ENCODE results near the gene CBLIF. TPM values are rescaled to one million over a fixed set of nuclear protein-coding genes. Genes with fewer than 3 reads are reported as not detected.
"Not testable (repeated sequence)": the region's sequence is repeated elsewhere in the genome, so short reads cannot be mapped to it uniquely, and the experiment has no call there.

The CBLIF gene
- total RNA-seq, 1 donor from 2014 or later, result not detected

DNA sequence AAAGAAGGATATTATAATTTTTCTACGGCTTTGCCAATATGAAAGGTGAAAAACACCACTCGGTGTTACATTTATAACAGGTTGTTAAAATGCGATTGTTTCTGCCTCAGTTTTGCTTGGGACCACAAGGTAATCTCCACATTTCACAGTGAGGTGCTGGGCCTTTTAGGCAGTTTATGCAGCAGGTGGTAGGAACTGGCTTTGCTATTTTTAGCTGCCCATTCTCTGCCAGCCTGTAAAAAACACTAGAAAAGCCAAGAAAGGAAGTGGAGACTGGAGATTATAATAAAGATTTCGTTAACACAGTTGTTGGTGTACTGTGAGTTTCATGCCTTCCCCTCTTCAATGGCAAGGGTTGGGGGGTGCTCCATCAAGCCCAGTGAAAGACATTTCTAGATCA is 26.7 kb downstream of the CBLIF start:
- H3K36me3 ChIP-seq (ENCODE audit: control insufficient read depth in 3 of 3, insufficient read depth in 3 of 3, low read length in 3 of 3), result no peaks in the 10 kb centered on the region
- no peak overlapping the region for H3K27ac ChIP-seq (ENCODE audit: low read depth, low read length)
- no peaks in the 10 kb centered on the region for H3K27me3 ChIP-seq (ENCODE audit: control insufficient read depth in 3 of 3, insufficient read depth in 3 of 3, low read length in 3 of 3)
- no peak overlapping the region for H3K9ac ChIP-seq (ENCODE audit: low read depth in 1 of 3, low read length in 3 of 3)
- H3K9me3 ChIP-seq (ENCODE audit: control insufficient read depth in 3 of 3, low read length in 3 of 3), result no peaks in the 10 kb centered on the region
- H3K4me1 ChIP-seq (ENCODE audit: control insufficient read depth in 3 of 3, insufficient read depth in 3 of 3, low read length in 3 of 3), result no peaks in the 10 kb centered on the region
- no peak overlapping the region for H3K4me3 ChIP-seq (ENCODE audit: low read length in 3 of 3)

DNA sequence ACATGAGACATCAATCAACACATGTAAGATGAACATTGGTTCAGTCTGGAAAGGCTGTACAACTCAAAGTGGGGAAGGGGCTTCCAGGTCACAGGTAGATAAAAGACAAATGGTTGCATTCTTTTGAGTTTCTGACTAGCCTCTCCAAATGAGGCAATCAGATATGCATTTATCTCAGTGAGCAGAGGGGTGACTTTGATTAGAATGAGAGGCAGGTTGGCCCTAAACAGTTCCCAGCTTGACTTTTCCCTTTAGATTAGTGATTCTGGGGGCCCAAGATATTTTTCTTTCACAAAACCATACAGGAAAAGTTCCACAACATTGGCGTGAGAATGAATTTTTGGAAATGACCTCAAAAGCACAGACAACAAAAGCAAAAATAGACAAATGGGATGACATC is 28.9 kb downstream of the CBLIF start:
- not testable (repeated sequence) for H3K27me3 ChIP-seq (ENCODE audit: control insufficient read depth in 3 of 3, insufficient read depth in 3 of 3, low read length in 3 of 3); H3K36me3 ChIP-seq (ENCODE audit: control insufficient read depth in 3 of 3, insufficient read depth in 3 of 3, low read length in 3 of 3); H3K4me3 ChIP-seq (ENCODE audit: low read length in 3 of 3); H3K9me3 ChIP-seq (ENCODE audit: control insufficient read depth in 3 of 3, low read length in 3 of 3); H3K9ac ChIP-seq (ENCODE audit: low read depth in 1 of 3, low read length in 3 of 3); H3K4me1 ChIP-seq (ENCODE audit: control insufficient read depth in 3 of 3, insufficient read depth in 3 of 3, low read length in 3 of 3); H3K27ac ChIP-seq (ENCODE audit: low read depth, low read length)

DNA sequence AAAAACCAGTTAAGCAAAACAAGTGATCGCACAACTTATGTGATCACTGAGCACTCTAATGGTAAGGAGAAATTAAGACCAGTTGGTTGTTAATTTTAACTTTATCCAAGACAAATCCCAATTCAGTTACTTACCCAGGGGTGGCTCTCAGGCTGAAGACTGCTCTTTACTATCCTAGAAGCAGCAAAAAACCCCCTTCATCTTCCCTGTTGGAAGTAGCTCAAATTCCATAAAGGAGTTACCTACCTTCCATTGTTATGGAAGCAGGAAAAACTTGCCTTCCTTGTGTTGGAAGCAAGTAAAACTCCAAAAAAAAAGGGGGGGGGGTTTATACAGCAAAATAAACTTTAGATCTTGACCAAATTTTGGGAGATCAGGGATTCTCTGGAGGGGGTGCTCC is 29.5 kb downstream of the CBLIF start:
- Histone ChIP-seq H3K9ac (ENCODE audit: low read depth in 1 of 3, low read length in 3 of 3) (no peak overlapping the region), H3K9me3 (ENCODE audit: control insufficient read depth in 3 of 3, low read length in 3 of 3) (no peaks in the 10 kb centered on the region), H3K27me3 (ENCODE audit: control insufficient read depth in 3 of 3, insufficient read depth in 3 of 3, low read length in 3 of 3) (no peaks in the 10 kb centered on the region), H3K4me1 (ENCODE audit: control insufficient read depth in 3 of 3, insufficient read depth in 3 of 3, low read length in 3 of 3) (peaks cover 0 to 4% (median 0%) of the 10 kb centered on the region in 3 donors), H3K4me3 (ENCODE audit: low read length in 3 of 3) (no peak overlapping the region), H3K36me3 (ENCODE audit: control insufficient read depth in 3 of 3, insufficient read depth in 3 of 3, low read length in 3 of 3) (no peaks in the 10 kb centered on the region), H3K27ac (ENCODE audit: low read depth, low read length) (no peak overlapping the region)

DNA sequence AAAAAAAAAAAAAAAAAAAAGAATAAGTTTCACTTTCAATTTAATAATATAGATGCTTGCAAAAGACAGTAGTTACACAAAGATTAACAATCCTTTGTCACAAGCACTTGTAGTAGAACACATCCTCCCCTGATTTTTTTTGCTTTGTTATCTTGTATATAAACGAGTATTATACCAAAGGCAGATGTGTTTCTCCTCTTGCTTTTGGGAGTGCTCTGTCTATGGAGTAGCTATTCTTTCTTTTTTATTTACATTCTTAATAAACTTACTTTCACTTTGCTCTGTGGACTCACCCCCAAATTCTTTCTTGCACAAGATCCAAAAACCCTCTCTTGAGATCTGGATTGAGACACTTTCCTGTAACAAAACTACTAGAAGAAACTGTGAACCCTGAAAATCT is 31.3 kb downstream of the CBLIF start:
- no peak overlapping the region for H3K27ac ChIP-seq (ENCODE audit: low read depth, low read length)
- no peak overlapping the region for H3K9ac ChIP-seq (ENCODE audit: low read depth in 1 of 3, low read length in 3 of 3)
- no peaks in the 10 kb centered on the region for H3K27me3 ChIP-seq (ENCODE audit: control insufficient read depth in 3 of 3, insufficient read depth in 3 of 3, low read length in 3 of 3)
- no peak overlapping the region for H3K4me3 ChIP-seq (ENCODE audit: low read length in 3 of 3)
- H3K9me3 ChIP-seq (ENCODE audit: control insufficient read depth in 3 of 3, low read length in 3 of 3), result no peaks in the 10 kb centered on the region
- peaks cover 0 to 2% (median 0%) of the 10 kb centered on the region in 3 donors for H3K36me3 ChIP-seq (ENCODE audit: control insufficient read depth in 3 of 3, insufficient read depth in 3 of 3, low read length in 3 of 3)
- peaks cover 4 to 9% (median 6%) of the 10 kb centered on the region in 3 donors for H3K4me1 ChIP-seq (ENCODE audit: control insufficient read depth in 3 of 3, insufficient read depth in 3 of 3, low read length in 3 of 3)

DNA sequence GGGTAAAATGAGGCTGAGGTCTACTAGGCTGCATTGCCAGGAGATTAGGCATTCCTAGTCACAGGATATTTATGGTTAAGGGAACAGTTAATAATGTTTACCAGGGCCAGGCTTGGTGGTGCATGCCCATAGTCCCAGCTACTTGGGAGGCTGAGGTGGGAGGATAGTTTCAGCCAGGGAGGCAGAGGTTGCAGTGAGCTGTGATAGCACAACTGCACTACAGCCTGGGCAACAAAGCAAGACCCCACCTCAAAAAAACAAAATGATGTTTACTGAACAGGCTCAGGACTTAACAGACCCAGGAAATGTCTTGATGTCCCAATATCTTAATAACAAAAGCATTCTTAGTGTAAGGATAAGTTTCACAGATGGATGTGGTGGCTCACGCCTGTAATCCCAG is 31.9 kb downstream of the CBLIF start:
- H3K4me1 ChIP-seq (ENCODE audit: control insufficient read depth in 3 of 3, insufficient read depth in 3 of 3, low read length in 3 of 3), result peaks cover 4 to 9% (median 6%) of the 10 kb centered on the region in 3 donors
- peaks cover 3 to 6% (median 4%) of the 10 kb centered on the region in 3 donors for H3K36me3 ChIP-seq (ENCODE audit: control insufficient read depth in 3 of 3, insufficient read depth in 3 of 3, low read length in 3 of 3)
- H3K9ac ChIP-seq (ENCODE audit: low read depth in 1 of 3, low read length in 3 of 3), result no peak overlapping the region
- no peaks in the 10 kb centered on the region for H3K9me3 ChIP-seq (ENCODE audit: control insufficient read depth in 3 of 3, low read length in 3 of 3)
- no peaks in the 10 kb centered on the region for H3K27me3 ChIP-seq (ENCODE audit: control insufficient read depth in 3 of 3, insufficient read depth in 3 of 3, low read length in 3 of 3)
- no peak overlapping the region for H3K27ac ChIP-seq (ENCODE audit: low read depth, low read length)
- no peak overlapping the region for H3K4me3 ChIP-seq (ENCODE audit: low read length in 3 of 3)

DNA sequence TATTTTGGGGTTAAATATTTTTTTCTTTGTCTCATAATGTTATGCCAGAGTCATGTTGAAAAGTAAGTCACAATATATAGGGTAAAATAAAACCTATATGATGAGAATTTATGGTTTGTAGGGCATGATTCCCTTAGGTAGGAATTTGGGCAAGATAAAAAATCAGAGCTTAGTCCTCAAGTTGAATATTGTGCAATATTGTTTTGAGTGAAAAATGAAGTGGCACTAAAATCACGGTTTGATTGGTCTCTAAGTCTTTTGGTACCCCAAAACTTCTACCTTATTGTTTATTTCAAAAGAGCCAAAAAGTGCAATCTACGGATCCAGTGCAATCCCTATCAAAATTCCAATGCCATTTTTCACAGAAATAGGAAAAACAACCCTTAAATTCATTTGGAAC is 33.1 kb downstream of the CBLIF start:
- H3K9ac ChIP-seq (ENCODE audit: low read depth in 1 of 3, low read length in 3 of 3), result no peak overlapping the region
- peaks cover 11 to 13% (median 12%) of the 10 kb centered on the region in 3 donors for H3K36me3 ChIP-seq (ENCODE audit: control insufficient read depth in 3 of 3, insufficient read depth in 3 of 3, low read length in 3 of 3)
- H3K4me1 ChIP-seq (ENCODE audit: control insufficient read depth in 3 of 3, insufficient read depth in 3 of 3, low read length in 3 of 3), result peaks cover 4 to 9% (median 6%) of the 10 kb centered on the region in 3 donors
- no peak overlapping the region for H3K4me3 ChIP-seq (ENCODE audit: low read length in 3 of 3)
- H3K27me3 ChIP-seq (ENCODE audit: control insufficient read depth in 3 of 3, insufficient read depth in 3 of 3, low read length in 3 of 3), result no peaks in the 10 kb centered on the region
- no peak overlapping the region for H3K27ac ChIP-seq (ENCODE audit: low read depth, low read length)
- no peaks in the 10 kb centered on the region for H3K9me3 ChIP-seq (ENCODE audit: control insufficient read depth in 3 of 3, low read length in 3 of 3)

DNA sequence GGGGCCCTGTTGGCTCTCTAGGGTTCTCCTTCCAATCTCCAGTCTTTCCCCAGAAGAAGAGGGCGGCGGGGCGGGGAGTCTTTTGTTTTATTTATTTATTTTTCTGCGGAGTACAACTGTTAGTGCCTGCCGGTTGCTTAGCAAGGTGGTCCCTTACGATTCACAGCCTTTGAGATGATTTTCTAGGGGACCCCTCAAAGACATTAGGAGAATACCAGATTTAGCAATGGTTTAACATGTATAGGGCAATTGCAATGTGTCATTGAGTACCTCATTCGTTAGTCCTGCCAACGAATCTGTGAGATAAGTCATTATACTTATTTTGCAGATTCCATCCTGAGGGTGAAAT is 34.4 kb downstream of the CBLIF start:
- H3K9ac ChIP-seq (ENCODE audit: low read depth in 1 of 3, low read length in 3 of 3), result peak overlapping the region; percentile 98 to 99 (median 99)
- H3K9me3 ChIP-seq (ENCODE audit: control insufficient read depth in 3 of 3, low read length in 3 of 3), result no peaks in the 10 kb centered on the region
- H3K27ac ChIP-seq (ENCODE audit: low read depth, low read length), result peak overlapping the region; percentile 76

DNA sequence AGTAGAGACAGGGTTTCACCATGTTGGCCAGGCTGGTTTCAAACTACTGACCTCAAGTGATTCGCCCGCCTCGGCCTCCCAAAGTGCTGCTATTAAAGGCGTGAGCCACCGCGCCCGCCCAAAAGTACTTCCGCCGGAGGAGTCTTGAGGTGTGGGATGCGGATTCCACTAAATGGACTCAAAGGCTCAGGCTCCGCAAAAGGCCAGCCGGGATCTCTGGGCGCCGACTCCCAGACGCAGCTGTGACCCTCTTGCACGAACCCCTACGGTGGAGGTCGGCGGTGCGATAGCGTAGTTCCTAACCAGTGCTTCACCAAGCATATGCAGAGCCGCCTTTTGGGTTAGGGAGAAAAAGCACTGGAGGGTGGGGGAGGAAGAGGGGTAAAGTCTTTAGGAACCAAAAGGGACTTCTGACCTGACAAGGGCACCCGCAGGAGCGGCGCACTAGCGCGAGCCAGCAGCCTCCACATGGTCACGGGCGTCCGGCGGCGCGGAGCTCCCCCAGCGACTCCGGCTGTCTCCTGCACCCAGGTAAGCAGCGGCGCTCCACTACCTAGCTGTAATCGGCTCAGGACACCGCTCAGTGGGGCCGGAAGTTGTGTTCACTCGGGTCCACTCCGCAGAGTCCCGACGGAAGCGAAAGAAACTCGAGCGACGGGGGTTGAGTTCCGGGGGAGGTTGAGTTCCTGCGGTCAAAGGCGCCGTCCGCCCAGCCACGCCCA is 34.9 kb downstream of the CBLIF start, which contains the start of gene MRPL16:
Gene MRPL16, minus strand, starts transcription at position 590 of the 722 bp plus-strand sequence. Its CDS starts 120 bp downstream, at position 470.
- peak within 1 kb of the TSS; percentile 76 for H3K27ac ChIP-seq (ENCODE audit: low read depth, low read length)
- no peaks in the 10 kb centered on the region for H3K9me3 ChIP-seq (ENCODE audit: control insufficient read depth in 3 of 3, low read length in 3 of 3)
- peak within 1 kb of the TSS; percentile 98 to 99 (median 99) for H3K9ac ChIP-seq (ENCODE audit: low read depth in 1 of 3, low read length in 3 of 3)
- H3K4me3 ChIP-seq (ENCODE audit: low read length in 3 of 3), result peak within 1 kb of the TSS; percentile 90 to 99 (median 98)
- H3K36me3 ChIP-seq (ENCODE audit: control insufficient read depth in 3 of 3, insufficient read depth in 3 of 3, low read length in 3 of 3), result peaks cover 24 to 31% (median 30%) of the 10 kb centered on the region in 3 donors
- no peaks in the 10 kb centered on the region for H3K27me3 ChIP-seq (ENCODE audit: control insufficient read depth in 3 of 3, insufficient read depth in 3 of 3, low read length in 3 of 3)
- H3K4me1 ChIP-seq (ENCODE audit: control insufficient read depth in 3 of 3, insufficient read depth in 3 of 3, low read length in 3 of 3), result peaks cover 4 to 9% (median 6%) of the 10 kb centered on the region in 3 donors

More for the DNA sequence above, 34.4 kb downstream of the CBLIF start:
- Histone ChIP-seq H3K4me3 (ENCODE audit: low read length in 3 of 3) (peak overlapping the region; percentile 90 to 99 (median 98)), H3K4me1 (ENCODE audit: control insufficient read depth in 3 of 3, insufficient read depth in 3 of 3, low read length in 3 of 3) (peaks cover 4 to 9% (median 6%) of the 10 kb centered on the region in 3 donors), H3K27me3 (ENCODE audit: control insufficient read depth in 3 of 3, insufficient read depth in 3 of 3, low read length in 3 of 3) (no peaks in the 10 kb centered on the region), H3K36me3 (ENCODE audit: control insufficient read depth in 3 of 3, insufficient read depth in 3 of 3, low read length in 3 of 3) (peaks cover 24 to 27% (median 25%) of the 10 kb centered on the region in 3 donors)

DNA sequence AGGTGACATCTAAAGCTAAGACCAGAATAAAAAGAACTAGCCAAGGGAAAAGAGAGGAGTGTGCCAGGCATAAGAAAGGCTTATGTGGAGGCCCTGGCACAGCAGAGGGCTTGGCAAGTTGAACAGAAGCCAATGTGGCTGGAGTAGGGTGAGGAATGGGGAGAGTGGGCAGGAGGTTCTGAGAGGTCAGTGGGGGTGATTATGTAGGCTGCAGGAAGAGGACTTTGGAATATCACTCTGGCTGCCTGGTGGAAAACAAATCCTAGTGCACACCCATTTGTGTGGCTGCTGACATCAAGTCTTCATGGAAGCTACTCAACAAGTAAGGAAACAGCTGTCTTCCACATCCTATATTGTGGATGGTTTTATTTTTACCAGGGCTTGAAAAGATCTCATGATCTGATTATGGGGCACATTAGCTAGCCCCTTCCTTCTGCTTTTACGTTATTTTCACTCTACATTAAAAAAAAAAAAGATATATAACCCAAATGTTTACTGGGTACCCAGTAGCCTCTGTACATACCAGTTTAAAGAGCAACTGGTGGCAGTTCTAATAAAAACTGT is 38.2 kb downstream of the CBLIF start:
- H3K27me3 ChIP-seq (ENCODE audit: control insufficient read depth in 3 of 3, insufficient read depth in 3 of 3, low read length in 3 of 3), result no peaks in the 10 kb centered on the region
- no peak overlapping the region for H3K9ac ChIP-seq (ENCODE audit: low read depth in 1 of 3, low read length in 3 of 3)
- peaks cover 32 to 38% (median 35%) of the 10 kb centered on the region in 3 donors for H3K36me3 ChIP-seq (ENCODE audit: control insufficient read depth in 3 of 3, insufficient read depth in 3 of 3, low read length in 3 of 3)
- no peak overlapping the region for H3K4me3 ChIP-seq (ENCODE audit: low read length in 3 of 3)
- H3K27ac ChIP-seq (ENCODE audit: low read depth, low read length), result no peak overlapping the region
- peaks cover 6 to 13% (median 9%) of the 10 kb centered on the region in 3 donors for H3K4me1 ChIP-seq (ENCODE audit: control insufficient read depth in 3 of 3, insufficient read depth in 3 of 3, low read length in 3 of 3)
- no peaks in the 10 kb centered on the region for H3K9me3 ChIP-seq (ENCODE audit: control insufficient read depth in 3 of 3, low read length in 3 of 3)

DNA sequence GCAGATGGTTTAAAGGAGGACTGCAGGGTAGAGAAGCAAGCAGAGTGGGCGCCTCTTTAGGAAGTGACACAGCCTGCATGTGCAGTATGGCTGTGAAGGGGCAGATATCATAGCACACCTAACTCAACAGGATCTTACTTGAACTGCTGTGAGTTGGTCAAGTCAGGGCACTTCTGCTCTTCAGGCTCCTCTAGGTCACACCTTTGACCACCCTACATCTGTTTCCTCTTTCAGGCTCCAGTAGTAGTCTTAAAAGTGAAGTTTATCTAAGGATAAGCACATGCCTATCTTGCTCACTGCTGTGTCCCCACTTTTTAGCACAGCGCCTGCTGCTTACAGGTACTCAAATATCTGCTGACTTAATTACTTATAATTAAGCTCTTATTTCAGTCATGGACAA is 41.2 kb downstream of the CBLIF start:
- H3K4me3 ChIP-seq (ENCODE audit: low read length in 3 of 3), result no peak overlapping the region
- no peak overlapping the region for H3K9ac ChIP-seq (ENCODE audit: low read depth in 1 of 3, low read length in 3 of 3)
- no peaks in the 10 kb centered on the region for H3K9me3 ChIP-seq (ENCODE audit: control insufficient read depth in 3 of 3, low read length in 3 of 3)
- peaks cover 33 to 44% (median 41%) of the 10 kb centered on the region in 3 donors for H3K36me3 ChIP-seq (ENCODE audit: control insufficient read depth in 3 of 3, insufficient read depth in 3 of 3, low read length in 3 of 3)
- no peaks in the 10 kb centered on the region for H3K27me3 ChIP-seq (ENCODE audit: control insufficient read depth in 3 of 3, insufficient read depth in 3 of 3, low read length in 3 of 3)
- peaks cover 5 to 8% (median 7%) of the 10 kb centered on the region in 3 donors for H3K4me1 ChIP-seq (ENCODE audit: control insufficient read depth in 3 of 3, insufficient read depth in 3 of 3, low read length in 3 of 3)
- no peak overlapping the region for H3K27ac ChIP-seq (ENCODE audit: low read depth, low read length)
